Measurements from ENCODE around the gene KRT85.

Gene KRT85

DNA sequence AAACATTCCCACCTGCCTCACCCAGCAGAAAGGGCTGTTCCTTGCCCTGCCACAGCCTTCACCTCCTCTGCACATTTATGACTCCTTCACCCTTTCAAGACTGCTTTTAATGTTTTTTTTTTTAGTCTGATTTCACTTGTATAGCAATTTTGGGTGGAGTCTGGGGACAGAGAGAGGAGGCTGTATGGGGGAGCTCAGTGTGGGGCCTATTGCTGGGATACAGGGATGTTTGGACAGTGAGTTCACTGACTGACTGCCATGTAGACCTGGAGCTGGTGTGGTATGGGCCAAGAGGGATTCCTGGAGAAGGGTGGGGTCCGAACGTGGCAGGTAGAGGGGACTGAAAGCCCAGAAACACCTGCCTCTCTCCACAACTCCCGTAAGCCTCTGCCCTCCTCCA lies 1.9 kb upstream of the KRT85 start:
- no peak for DNase-seq
- H3K27me3 Mint-ChIP-seq (ENCODE audit: low read depth, poor library complexity): peaks cover 4% of the 10 kb centered on the region
- H3K36me3 Mint-ChIP-seq (ENCODE audit: low read depth): no peaks in the 10 kb centered on the region
- H3K9me3 Mint-ChIP-seq: no peaks in the 10 kb centered on the region
- H3K4me1 Mint-ChIP-seq: peaks cover 16% of the 10 kb centered on the region
- no peak overlapping the region for H3K27ac Mint-ChIP-seq
- TF ChIP-seq, protein P1, sequence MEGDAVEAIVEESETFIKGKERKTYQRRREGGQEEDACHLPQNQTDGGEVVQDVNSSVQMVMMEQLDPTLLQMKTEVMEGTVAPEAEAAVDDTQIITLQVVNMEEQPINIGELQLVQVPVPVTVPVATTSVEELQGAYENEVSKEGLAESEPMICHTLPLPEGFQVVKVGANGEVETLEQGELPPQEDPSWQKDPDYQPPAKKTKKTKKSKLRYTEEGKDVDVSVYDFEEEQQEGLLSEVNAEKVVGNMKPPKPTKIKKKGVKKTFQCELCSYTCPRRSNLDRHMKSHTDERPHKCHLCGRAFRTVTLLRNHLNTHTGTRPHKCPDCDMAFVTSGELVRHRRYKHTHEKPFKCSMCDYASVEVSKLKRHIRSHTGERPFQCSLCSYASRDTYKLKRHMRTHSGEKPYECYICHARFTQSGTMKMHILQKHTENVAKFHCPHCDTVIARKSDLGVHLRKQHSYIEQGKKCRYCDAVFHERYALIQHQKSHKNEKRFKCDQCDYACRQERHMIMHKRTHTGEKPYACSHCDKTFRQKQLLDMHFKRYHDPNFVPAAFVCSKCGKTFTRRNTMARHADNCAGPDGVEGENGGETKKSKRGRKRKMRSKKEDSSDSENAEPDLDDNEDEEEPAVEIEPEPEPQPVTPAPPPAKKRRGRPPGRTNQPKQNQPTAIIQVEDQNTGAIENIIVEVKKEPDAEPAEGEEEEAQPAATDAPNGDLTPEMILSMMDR (IDR thresholded peaks at IDR 0.05): no peak
- no peak overlapping the region for H3K4me3 Mint-ChIP-seq

DNA sequence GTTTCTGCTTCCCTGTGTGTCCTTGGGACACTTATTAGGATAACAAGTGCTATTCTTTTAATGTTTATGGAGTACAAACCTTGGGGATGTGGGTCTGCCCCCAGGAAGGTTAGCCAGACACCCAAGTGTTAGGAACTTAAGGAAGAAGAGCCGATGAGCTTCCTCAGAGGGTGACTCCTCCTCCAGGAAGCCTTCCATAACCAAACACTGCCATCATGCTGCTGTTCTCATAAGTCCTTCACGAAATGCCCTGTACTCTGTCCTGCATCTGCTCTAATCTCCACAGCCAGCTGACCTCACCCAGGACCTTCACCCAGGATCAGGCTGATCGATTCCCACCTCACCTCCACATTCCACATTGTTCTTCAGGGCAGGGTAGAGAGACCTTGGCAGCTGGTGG lies 1.2 kb upstream of the KRT85 start:
- no peak overlapping the region for H3K4me3 Mint-ChIP-seq
- no peaks in the 10 kb centered on the region for H3K9me3 Mint-ChIP-seq
- peaks cover 4% of the 10 kb centered on the region for H3K27me3 Mint-ChIP-seq (ENCODE audit: low read depth, poor library complexity)
- H3K4me1 Mint-ChIP-seq: peaks cover 16% of the 10 kb centered on the region
- no peak overlapping the region for H3K27ac Mint-ChIP-seq
- TF ChIP-seq, protein P1 (IDR thresholded peaks at IDR 0.05): no peak
- DNase-seq: no peak
- no peaks in the 10 kb centered on the region for H3K36me3 Mint-ChIP-seq (ENCODE audit: low read depth)

DNA sequence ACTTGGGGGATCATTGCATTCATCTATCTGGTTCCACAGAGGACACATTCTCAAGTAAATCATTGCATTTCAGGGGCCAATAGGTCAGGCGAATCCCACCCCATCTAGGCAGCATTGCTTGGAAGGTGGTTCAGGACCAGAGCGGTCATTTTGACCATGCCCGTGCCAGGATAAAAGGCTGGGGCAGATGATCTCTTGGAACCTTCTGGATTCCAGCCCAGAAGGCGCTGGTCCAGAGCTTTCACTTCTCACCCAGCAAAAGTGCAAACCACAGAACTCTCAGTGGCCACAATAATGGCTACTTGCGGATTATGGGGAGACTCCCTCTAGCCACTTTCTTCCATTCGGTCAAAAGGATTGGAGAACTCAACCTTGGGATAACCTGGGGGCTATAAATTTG lies 595 bp upstream of the KRT85 start:
- Mint-ChIP-seq H3K9me3 (no peaks in the 10 kb centered on the region), H3K36me3 (ENCODE audit: low read depth) (no peaks in the 10 kb centered on the region), H3K27me3 (ENCODE audit: low read depth, poor library complexity) (peaks cover 4% of the 10 kb centered on the region), H3K27ac (no peak overlapping the region), H3K4me1 (peaks cover 16% of the 10 kb centered on the region), H3K4me3 (no peak overlapping the region)
- TF ChIP-seq, protein P1 (IDR thresholded peaks at IDR 0.05): no peak
- no peak for DNase-seq

DNA sequence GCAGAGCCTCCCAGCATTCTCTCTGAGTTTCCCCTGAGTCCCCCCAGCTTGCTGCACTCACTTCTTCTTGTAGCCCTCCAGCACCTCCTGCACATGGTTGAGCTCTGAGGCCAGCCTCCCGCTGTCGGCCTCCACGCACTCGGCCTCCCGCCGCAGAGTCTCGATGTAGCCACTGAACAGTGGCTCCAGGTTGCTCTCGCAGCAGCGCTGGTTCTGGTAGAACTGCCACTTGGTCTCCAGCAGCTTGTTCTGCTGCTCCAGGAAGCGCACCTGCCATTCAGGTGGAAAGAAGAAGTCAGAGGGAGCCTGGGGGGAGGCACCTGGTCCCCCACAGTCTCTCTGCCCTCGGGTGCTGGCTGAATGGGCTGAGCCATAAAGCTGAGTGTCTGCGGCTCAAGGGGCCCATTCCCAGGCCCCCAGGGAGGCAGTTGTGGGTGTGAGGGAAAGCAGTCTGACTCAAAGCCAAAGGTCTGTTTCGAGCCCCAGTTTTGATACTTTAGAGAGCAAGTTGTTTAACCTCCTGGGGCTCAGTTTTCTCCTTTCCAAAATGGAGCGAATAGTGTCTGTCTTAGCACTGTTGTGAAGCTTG lies 2.3 kb downstream of the KRT85 start:
- Mint-ChIP-seq H3K9me3 (no peaks in the 10 kb centered on the region), H3K27ac (no peak overlapping the region), H3K4me1 (peaks cover 5% of the 10 kb centered on the region), H3K36me3 (ENCODE audit: low read depth) (no peaks in the 10 kb centered on the region), H3K27me3 (ENCODE audit: low read depth, poor library complexity) (peaks cover 4% of the 10 kb centered on the region), H3K4me3 (no peak overlapping the region)
- no peak for DNase-seq
- TF ChIP-seq, protein P1 (IDR thresholded peaks at IDR 0.05): no peak

DNA sequence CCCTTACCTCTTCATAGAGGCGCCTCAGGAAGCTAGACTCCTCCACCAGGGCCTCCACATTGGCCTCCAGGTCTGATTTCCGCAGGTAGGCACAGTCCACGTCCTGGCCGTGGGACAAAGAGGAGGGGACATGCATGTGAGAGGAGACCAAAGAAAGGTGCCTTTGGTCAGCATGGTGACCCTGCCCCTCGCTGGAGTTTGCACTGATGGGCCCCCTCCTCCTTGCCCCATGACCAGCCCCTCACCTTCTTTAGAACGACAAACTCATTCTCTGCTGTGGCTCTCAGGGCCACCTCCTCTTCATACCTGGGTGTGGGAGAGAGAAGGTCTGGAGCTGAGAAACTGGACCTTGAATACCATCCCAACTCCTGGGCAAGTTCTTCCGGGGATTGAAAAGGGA lies 3.2 kb downstream of the KRT85 start:
- TF ChIP-seq, protein P1 (IDR thresholded peaks at IDR 0.05): no peak
- no peak for DNase-seq
- H3K27me3 Mint-ChIP-seq (ENCODE audit: low read depth, poor library complexity): peaks cover 4% of the 10 kb centered on the region

DNA sequence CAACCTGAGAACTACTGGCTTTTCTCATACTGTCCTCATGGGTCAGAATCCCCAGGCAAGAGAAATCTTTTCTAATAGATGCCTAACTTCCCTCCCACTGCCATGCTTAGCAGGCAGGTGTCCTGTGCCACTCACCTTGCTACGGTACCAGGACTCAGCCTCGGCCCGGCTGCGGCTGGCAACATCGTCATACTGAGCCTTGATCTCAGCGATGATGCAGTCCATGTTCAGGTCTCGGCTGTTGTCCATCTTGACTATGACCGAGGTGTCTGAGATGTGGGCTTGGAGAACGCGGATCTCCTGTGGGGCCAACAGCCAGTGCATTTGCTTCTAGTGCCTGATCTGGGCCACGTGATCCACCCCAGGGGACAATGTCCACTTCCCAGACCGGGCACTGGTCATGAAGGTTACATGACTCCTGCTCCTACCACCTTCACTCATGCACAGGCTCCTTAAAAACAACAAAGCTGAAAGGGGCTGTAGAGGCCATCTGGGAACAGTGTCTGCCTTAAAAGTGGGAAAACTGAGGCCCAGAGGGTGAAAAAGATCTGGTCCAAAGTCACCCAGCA lies 4.1 kb downstream of the KRT85 start:
- Mint-ChIP-seq H3K4me1 (peaks cover 5% of the 10 kb centered on the region), H3K27me3 (ENCODE audit: low read depth, poor library complexity) (peaks cover 4% of the 10 kb centered on the region), H3K27ac (no peak overlapping the region), H3K4me3 (no peak overlapping the region), H3K36me3 (ENCODE audit: low read depth) (no peaks in the 10 kb centered on the region), H3K9me3 (no peaks in the 10 kb centered on the region)
- TF ChIP-seq, protein P1 (IDR thresholded peaks at IDR 0.05): no peak
- no peak for DNase-seq

More for the DNA sequence above, 3.2 kb downstream of the KRT85 start:
- no peaks in the 10 kb centered on the region for H3K9me3 Mint-ChIP-seq
- no peaks in the 10 kb centered on the region for H3K36me3 Mint-ChIP-seq (ENCODE audit: low read depth)
- peaks cover 5% of the 10 kb centered on the region for H3K4me1 Mint-ChIP-seq
- H3K27ac Mint-ChIP-seq: no peak overlapping the region
- no peak overlapping the region for H3K4me3 Mint-ChIP-seq
